ENCODE data around the gene GLA.

The GLA gene

DNA sequence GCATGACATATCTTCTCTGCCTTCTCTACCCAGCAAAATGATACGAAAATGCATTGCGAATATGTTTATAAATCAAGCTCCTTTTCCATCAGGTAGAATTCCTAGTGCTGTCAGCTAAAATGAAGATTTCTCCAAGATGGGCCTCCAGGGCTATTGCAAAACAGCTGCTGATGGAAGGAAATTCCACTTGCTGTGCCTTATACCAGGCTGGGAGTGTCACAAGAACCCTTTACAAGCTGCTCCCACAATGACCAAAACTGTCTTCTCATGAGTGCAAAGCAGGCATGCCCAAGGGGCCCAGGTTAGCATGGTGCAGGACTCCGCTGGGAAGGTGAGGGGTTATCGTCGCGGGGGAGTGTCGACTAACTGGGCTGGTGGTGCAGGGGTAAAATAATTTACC is 9.0 kb upstream of the GLA start:
- CTCF ChIA-PET: interaction anchor here (0.7 to 2.4 kb wide), 8 partner anchors 14 to 389 kb away, joined by 3 to 7 read pairs (median 4); no protein-coding TSS in a partner anchor
- TF ChIP-seq CTCF (IDR thresholded peaks at IDR 0.05; ENCODE audit: insufficient read depth, low read length, missing control alignments): no peak
- POLR2A ChIA-PET: no interaction called here
- DNase-seq (ENCODE audit: low read depth, low spot score): no peak
- no peak overlapping the region for H3K4me3 ChIP-seq (ENCODE audit: low read depth, low read length)

DNA sequence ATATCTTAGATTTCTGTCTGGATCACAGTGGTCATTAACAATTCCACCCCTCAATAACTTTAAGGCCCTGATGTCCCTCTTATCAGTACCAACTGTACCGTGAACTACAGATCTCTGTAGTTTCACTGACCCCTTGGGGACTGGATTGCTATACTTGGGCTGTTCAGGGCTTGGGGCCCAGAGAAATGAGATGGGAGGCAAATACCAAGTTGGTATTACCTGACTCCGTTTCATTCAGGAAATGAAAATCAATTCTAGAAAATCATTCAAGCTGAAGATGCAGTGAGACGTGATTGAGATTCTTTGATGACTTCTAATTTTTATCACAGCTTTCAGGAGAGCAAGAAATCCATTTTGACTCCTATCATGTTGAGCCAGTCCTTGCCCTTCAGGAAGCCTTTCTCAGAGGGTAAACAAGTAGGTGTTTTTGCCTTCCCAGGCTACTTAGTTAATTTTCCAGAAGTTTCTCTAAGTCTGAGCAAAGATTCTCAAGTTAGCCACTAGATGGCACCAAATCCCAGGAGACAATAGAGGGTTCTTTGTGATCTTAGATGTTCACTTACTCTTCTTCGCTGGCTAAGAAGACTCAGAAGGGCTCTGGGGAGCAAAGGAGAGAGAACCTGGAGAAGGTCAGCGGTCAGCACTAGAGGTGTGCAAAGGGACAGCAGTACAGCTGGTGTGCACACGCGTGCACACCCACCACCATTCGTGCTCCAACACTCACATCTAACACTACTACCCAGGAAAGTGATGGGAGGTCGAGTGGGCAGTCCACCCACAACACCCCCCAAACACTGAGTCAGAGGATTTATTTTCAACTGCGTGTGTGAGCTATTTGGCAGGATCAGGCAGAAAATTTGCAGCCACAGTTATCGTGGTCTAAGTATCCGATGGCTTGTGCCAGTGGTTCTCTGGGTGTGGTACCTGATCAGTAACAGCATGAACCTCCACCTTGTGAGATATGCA is 7.7 kb upstream of the GLA start:
- ChIA-PET POLR2A (no interaction called here), CTCF (interaction anchor here (0.7 to 2.4 kb wide), 14 partner anchors 15 to 390 kb away, joined by 3 to 7 read pairs (median 4); no protein-coding TSS in a partner anchor)
- no peak for DNase-seq (ENCODE audit: low read depth, low spot score)
- TF ChIP-seq CTCF (IDR thresholded peaks at IDR 0.05; ENCODE audit: insufficient read depth, low read length, missing control alignments): peak; percentile 39
- no peak overlapping the region for H3K4me3 ChIP-seq (ENCODE audit: low read depth, low read length)

GRCh38 chrX:101411984-101412383 is 4.3 kb upstream of the GLA start:
- TF ChIP-seq CTCF (IDR thresholded peaks at IDR 0.05; ENCODE audit: insufficient read depth, low read length, missing control alignments): no peak
- ChIA-PET CTCF (interaction anchor here (0.7 kb wide), 1 partner anchor 744 kb away, joined by 3 read pairs; no protein-coding TSS in a partner anchor), POLR2A (no interaction called here)
- no peak for DNase-seq (ENCODE audit: low read depth, low spot score)
- H3K4me3 ChIP-seq (ENCODE audit: low read depth, low read length): no peak overlapping the region

DNA sequence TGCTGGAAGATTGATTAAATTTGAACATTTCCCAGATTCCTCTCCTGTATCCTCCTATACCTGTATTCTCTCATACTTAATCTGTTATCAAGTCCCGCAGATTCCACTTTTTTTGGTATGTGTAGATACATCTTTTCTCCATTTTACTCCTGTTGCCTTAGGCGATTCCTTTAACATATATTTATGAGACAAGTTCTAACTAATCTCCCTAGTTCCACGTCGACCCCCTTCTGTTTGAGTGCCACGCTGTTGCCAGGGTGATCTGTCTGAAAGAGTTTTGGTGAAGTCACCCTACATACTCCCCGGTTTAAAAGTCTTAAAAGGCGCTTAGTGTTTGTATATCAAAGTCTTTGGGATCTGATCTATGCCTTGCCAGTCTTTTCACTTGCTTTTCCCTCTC is 2.7 kb upstream of the GLA start:
- DNase-seq (ENCODE audit: low read depth, low spot score): no peak
- H3K4me3 ChIP-seq (ENCODE audit: low read depth, low read length): peak overlapping the region; percentile 3; the same call in 1 of the 2 replicates
- CTCF ChIA-PET: no interaction called here
- TF ChIP-seq CTCF (IDR thresholded peaks at IDR 0.05; ENCODE audit: insufficient read depth, low read length, missing control alignments): no peak
- POLR2A ChIA-PET: no interaction called here

- no peak for TF ChIP-seq CTCF (IDR thresholded peaks at IDR 0.05; ENCODE audit: insufficient read depth, low read length, missing control alignments)
- ChIA-PET CTCF (interaction anchor here (0.6 kb wide), 1 partner anchor 18 kb away, joined by 4 read pairs; no protein-coding TSS in a partner anchor), POLR2A (interaction anchor here (1.0 kb wide), 1 partner anchor 19 kb away, joined by 4 read pairs; no protein-coding TSS in a partner anchor)
- H3K4me3 ChIP-seq (ENCODE audit: low read depth, low read length): peak overlapping the region; percentile 68
- no peak for DNase-seq (ENCODE audit: low read depth, low spot score)
Measured at GRCh38 chrX:101409043-101409442, 1.3 kb upstream of the GLA start.

- DNase-seq (ENCODE audit: low read depth, low spot score): no peak
- ChIA-PET CTCF (no interaction called here), POLR2A (interaction anchor here (1.0 kb wide), 1 partner anchor 18 kb away, joined by 4 read pairs; no protein-coding TSS in a partner anchor)
- TF ChIP-seq CTCF (IDR thresholded peaks at IDR 0.05; ENCODE audit: insufficient read depth, low read length, missing control alignments): no peak
- peak overlapping the region; percentile 68 for H3K4me3 ChIP-seq (ENCODE audit: low read depth, low read length)
Measured at GRCh38 chrX:101408532-101408841, 762 bp upstream of the GLA start.
